GM19372 (cell line): Measurements from ENCODE around the gene CHRNA5.
"Not testable (repeated sequence)": the region's sequence is repeated elsewhere in the genome, so short reads cannot be mapped to it uniquely, and the experiment has no call there.

Experiments
- ATAC-seq: cut with Tn5 transposase; IDR thresholded peaks from one replicate; pipeline ENCODE4 v1.9.1; 2021; ENCODE audit warnings: mild to moderate bottlenecking, low read depth, moderate library complexity; ENCODE audit not compliant: unreplicated experiment

Gene CHRNA5

DNA sequence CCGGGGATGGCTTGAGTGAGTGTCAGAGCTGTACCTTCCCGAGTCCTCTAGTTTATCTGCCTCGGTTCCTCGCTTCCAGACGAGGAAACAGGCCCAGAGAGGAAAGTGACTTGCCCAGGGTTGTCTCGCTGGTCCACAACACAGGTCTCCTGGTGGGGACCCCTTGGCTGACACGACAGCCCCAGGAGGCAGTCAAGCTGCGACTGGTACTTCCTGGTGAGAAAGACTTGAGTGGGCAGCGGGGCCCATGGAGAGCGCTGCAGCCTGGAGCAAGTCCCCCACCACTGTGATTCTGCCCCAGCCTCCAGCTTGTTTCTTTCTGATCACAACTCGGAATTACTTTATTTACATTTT lies 600 bp upstream of the CHRNA5 start:
- peak; percentile 10 for ATAC-seq

DNA sequence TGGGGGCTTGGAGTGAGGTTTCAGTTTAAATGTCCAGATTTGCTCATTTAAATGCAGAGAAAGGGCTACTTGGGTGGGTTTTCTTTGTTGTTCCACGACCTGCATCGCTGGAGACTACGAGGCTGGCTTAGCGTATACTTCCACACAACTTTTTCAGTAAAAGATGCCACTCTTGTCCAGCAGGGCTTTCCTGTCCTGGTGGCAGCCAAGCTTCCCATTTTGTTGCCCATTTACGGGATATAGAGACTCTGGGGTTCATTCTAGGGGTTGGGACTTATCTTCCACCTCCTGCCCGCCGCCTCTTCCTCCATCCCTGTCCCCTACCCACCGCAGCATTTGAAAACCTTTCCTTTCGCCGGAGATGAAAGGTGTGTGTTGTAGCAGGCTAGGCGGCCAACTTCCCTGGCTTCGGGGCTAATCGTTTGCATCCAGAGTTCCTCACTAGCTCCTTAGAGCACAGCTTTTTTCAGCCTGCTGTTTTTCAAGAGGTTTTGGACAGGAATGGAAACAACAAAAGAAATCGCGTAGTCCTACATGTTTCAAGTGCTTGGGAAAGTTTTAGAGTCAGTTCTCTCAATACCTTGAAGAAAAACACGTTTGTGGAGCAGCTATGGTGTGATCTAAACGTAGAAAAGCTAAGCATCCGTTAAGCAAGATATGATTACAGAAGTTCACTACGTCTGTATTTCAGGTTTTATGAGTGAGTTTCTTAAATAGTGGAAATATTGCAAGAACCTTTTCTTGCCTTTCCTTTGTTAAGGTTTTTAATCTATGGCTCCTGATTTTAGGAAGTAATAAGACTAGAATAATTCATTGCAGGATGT lies 843 bp downstream of the CHRNA5 start:
- peak; percentile 16 for ATAC-seq

DNA sequence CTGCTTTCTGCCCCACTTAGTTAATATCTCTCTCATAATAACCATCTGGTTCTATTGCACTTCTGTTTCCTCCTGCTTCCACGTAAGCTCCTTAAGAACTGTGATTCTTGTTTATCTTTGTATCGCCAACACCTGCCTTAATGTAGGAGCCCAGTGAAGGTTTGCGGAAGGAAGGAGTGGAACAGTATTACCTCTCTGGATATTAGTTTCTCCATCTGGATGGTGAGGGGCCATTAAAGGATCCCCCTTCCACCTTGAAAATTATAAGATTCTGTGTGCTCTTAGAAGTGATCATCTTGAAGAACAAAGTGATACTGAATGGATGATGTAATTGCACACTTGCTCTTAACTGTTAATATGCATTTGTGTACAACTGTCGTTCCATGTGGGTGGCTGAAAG lies 2.2 kb downstream of the CHRNA5 start:
- ATAC-seq: no peak

DNA sequence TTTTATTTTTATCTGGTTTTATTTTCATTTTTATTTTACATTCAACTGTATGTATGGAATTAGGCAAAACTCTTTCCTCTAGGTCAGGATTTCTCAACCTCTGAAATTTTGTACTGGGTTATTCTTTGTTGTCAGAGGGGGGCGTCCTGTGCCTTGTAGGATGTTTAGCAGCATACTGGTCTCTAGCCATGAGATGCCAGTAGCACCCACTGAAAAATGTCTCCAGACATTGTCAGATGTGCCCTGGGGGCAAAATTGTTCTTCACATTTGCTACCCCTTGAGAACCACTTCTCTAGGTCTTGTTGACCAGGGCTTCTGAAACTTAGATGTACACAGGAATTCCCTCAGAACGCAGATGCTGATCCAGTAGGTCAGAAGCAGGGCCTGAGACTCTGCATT lies 5.4 kb downstream of the CHRNA5 start:
- no peak for ATAC-seq

DNA sequence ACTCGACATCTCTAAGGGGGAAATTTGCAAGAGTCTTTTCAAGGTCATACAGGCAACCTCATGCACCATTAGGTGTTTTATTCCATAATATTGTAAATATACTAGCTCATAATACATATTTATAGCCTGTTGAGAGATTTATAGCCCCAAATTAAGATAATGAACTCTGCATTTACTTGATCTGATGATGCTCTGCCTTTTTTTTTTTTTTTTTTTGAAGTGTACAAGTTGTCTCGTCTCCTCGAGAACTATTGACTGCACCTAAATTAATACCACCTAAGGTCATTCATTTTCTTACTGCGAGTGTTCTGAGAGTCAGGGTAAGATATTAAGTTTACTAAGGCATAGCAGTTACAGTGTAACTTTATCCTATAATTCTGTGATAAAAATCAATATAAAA lies 6.1 kb downstream of the CHRNA5 start:
- no peak for ATAC-seq

DNA sequence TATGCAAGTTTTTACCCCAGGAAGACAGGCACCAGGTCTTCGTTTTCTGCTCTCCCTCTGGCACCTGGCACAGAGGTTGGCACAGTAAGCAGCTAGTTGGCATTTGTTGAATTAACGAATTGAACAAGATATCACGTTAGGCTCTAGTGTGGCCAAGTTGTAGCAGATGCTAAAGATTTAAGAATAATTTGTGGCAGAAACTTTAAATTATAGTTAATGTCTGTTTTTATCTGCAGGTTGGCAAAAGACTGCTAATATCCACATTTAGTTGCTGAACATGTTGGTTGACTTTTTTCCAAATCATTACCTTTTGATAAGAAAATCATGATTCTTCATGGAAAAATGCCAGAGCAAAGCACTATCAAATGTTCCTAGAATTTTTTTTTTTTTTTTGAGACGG lies 8.1 kb downstream of the CHRNA5 start:
- ATAC-seq: no peak

DNA sequence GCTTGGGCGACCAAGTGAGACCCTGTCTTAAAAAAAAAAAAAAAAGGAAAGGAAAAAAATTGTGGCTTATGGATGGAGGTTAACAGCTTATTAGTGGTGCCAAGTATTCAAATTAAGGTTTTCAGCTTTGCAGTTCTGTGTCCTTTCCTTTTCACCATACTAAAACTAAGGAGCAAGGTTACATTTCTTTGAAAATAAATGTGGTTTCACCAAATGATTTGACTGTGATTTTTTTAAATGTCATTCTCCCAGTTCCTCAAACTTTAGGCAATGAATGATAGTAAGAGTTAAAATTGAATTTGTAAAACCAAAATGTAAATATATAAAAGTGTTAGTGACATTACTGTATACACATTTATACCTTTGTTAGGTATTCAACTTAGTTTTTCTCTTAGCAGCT lies 9.6 kb downstream of the CHRNA5 start:
- no peak for ATAC-seq

DNA sequence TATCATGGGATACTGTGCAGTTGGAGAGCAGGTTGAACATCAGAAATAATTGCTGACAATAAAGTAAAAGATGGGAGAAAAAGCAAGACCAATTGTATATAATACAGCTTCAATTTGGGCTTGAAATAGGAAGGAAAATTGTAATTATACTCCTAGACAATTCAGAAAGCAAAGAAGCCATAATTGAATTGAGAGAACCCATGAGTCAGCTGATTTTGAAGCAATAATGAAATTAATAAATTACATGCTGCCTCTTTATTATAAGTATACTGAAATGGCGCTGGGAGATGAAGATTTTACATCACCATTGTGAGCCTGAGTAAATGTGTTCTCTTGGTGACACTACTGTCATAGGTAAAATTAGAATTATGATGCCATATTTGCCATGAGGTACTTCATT lies 32.3 kb downstream of the CHRNA5 start:
- ATAC-seq: no peak

DNA sequence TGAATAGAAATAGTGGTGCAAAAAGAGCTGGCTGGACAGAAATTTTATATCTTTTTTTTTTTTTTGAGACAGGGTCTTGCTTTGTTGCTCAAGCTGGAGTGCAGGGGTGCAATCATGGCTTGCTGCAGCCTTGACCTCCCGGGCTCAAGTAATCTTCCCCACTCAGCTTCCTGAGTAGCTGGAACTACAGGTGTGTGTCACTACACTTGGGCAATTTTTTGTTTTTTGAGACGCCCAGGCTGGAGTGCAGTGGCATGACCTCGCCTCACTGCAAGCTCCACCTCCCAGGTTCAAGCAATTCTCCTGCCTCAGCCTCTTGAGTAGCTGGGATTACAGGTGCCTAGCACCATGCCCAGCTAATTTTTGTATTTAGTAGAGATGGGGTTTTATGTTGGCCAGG lies 33.0 kb downstream of the CHRNA5 start:
- no peak for ATAC-seq

DNA sequence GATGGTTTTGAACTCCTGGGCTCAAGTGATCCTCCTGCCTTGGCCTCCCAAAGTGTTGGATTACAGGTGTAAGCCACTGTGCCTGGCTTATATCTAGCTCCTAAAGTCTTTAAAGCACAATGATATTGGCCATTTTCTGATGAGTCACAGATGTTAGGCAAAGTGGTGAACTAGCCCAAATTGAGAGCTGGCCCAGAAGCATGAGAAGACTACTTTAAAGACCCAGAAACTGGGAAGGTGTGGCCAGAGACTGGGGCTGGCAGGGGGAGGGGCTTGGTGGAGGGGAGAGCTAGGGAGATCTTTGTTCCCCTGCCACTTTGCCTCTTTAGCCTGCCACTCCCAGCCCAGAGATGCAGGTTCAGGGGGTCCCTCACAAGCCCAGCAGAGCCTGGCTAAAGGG lies 33.9 kb downstream of the CHRNA5 start:
- ATAC-seq: no peak

DNA sequence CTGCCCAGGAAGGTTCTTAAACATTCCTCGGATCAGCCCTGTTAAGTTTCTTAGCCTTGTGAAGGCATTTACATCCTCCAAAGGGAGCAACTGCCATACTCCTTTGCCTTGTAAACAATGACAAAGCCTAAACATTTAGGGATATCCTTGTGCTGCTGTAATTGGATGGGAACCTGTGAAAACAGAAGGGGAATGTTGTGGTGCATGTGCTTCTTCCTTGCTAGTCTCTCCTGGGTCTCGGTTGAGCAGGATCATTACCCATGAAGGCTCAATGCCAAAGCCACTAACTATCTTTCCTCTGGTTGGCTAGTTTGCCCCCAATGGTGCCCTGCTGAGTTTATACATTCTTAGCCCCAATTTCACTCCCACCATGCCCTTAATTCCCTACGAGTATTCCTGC lies 38.1 kb downstream of the CHRNA5 start:
- no peak for ATAC-seq

DNA sequence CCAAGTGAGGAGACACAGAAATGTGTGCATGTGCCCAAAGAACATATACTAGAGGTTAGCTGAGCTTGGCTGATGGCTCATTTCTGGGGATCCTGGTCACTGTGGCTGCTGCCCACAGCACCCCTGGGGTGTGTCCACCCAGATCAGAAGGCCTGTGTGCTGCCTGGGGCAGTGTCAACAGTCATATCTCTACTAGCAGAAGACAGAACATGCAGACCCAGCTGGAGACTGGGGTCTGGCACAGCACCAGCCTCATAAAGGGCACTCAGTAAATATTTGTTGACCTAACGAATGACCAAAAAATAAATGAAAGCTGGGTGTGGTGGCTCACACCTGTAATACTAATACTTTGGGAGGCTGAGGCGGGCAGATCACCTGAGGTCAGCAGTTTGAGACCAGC lies 39.1 kb downstream of the CHRNA5 start:
- ATAC-seq: no peak

DNA sequence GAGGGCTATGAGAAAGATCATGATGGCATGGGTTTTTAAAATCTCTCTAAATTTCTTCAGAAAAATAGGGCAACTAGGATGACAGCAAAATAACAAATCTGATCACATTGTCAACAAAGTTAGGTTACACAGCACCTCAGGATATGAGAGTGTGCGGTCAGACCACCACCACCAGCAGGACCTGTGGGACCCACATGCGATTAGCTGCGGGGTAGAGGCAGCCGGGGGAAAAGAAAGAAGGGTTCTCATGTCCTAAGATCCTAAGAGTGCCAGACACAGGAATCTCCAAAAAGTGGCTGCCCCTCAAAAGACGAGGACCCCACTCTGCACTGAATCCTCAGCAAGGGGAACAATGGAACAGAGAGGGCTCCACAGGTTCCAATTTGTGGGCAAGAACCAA lies 39.9 kb downstream of the CHRNA5 start:
- no peak for ATAC-seq

DNA sequence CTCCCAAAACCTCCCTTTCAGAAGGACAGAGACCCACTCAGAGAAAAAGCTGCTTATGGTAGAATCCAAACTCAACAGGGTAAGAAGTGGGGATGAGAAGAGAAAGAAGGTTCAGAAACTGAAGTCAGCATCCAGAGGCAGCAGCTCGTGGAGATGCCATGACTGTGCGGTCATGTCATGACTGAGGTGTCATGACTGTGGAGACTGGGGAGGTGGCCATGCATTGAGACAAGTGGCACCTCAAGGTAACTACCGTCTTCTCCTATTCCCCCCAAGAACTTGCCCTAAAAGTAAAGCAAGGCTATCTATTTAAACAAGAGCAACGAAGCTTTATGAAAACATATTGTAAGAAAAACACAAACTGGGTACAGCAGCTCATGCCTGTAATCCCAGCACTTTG lies 40.4 kb downstream of the CHRNA5 start:
- no peak for ATAC-seq

DNA sequence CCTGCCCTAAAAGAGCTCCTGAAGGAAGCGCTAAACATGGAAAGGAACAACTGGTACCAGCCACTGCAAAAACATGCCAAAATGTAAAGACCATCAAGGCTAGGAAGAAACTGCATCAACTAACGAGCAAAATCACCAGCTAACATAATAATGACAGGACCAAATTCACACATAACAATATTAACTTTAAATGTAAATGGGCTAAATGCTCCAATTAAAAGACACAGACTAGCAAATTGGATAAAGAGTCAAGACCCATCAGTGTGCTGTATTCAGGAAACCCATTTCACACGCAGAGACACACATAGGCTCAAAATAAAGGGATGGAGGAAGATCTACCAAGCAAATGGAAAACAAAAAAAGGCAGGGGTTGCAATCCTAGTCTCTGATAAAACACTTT lies 44.2 kb downstream of the CHRNA5 start:
- ATAC-seq: not testable (repeated sequence)

DNA sequence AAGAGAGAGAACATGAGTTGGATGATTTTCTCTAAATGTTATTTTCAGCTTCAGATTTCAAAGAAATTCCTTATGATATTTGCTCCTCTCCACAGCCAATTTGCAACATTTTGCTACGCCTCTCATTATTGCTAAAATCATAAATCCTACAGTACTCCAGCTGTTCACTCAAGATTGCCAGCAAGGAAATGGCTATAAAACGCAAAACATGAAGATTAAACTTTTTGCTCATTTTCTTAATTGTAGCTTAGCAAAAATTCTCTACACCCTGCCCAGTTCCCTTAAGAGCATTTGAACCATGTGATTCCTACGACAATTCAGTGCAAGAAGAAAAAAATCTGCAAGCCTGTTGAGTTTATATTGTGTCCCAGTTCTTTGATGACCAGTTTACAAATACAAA lies 48.7 kb downstream of the CHRNA5 start:
- ATAC-seq: no peak

DNA sequence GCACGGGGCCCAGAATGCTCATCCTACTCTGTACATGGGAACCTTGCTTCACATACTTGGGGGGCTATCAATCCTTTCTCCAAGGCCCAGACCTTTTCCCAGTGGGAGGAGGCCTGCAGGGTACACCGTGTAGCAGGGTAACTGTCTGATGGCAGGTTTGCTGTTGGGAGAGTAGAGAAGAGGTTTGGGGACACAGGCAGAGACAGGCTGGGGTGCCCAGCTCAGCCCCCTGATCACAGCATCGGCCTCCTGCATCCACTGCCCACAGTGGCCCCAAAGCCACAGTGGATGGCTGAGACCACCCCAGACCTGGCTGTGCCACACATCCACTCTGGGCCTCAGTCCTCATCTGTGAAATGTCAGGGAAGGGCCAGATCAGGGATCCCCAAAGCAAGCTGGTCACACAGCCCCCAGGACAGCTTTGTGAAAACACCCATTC lies 49.9 kb downstream of the CHRNA5 start:
- no peak for ATAC-seq

DNA sequence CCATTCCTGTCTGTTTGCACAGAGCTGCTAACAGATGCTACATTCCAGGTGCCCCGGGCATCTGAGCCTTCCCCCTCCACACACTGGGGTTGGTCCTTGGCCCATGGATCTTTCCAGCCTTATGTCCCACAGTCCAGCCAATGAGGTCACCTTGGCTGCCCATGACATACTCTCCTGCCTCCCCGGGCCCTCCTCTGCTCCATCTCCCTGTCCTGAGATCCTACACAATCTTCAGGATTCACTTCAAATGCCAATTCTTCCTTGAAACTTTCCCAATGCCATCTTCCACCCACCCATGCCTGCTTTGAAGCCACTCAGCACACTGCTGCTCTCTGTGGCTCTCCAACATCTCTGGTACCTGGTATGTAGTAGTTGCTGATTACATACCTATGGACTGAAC lies 51.2 kb downstream of the CHRNA5 start:
- ATAC-seq: no peak

DNA sequence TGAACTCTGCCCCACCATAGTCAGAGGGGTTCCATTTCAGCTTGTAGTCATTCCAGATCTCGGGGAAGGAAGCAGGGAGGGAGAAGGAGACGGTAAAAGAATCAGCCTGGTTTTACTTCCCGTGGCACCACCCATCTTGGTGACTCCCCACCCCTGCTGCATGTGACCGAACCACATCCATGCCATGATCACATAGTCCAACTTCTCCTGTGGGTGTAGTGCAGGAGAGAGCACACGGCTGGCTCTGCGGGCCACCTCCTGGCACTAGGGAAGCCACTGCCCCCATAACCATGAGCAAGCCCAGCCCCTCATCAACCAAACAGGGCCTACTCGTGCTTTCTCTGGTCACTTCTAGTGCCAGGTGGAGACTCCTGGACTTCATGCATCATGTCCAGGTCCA lies 51.8 kb downstream of the CHRNA5 start:
- no peak for ATAC-seq

DNA sequence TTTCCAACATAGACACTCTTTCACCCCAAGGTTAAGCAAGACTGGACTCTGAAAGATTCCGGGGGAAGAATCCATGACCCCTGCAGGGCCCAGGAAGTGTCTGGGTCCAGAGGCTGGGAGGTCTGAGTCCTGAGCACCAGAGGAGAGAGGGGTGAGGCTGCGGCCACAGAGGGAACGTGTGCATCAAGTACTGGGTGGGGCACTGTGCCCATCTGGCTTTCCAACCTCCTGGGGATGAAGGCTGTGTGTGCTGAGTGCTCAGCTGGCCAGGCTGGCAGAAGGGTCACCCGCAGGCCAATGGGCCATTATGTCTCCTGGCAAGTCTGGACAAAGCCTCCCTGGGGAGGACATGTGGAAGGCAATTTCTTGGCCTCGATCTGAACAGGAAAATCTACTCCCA lies 52.2 kb downstream of the CHRNA5 start:
- no peak for ATAC-seq

DNA sequence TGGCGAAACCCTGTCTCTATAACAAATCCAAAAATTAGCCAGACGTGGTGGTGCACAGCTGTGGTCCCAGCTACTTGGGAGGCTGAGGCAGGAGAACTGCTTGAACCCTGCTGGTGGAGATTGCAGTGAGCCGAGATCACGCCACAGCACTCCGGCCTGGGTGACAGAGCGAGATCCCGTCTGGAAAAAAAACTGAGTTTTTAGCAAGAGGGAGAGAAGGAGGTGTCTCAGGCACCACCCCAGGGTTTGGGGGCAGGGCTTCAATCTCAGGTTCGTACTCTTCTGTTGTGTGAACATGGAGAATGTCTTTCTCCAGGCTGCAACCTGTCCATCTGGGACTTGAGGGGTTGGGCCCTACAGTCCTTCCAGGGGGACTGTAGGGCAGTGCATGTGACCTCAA lies 52.7 kb downstream of the CHRNA5 start:
- no peak for ATAC-seq

DNA sequence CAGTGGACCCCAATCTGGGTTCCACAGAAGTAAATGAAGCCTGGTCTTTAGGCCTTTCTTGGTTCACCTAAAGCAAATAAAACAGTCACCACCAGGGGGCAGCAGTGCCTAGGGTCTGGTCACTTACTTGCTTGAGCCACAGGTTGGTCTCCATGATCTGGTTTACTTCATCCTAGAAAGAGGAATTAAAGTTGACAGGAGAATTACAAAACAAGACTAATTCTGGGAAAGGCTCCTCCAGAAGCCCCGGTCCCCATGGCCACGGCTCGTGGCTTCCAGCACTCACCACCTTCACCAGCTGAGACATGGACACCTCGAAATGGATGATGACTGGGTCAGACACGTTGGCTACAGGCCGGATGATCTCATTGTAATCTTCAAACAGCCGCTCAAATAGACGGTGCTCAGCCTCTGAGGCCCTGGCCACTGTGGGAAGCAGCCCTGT lies 53.2 kb downstream of the CHRNA5 start:
- no peak for ATAC-seq
